ENCODE measurements around the gene TUT1. TPM values are rescaled to one million over a fixed set of nuclear protein-coding genes. Genes with fewer than 3 reads are reported as not detected.
A peak's percentile ranks its signal among the peaks of the same experiment; 100 is the strongest.

The TUT1 gene
- total RNA-seq, 1 experiment from 2014 or later, result 39.3 TPM

DNA sequence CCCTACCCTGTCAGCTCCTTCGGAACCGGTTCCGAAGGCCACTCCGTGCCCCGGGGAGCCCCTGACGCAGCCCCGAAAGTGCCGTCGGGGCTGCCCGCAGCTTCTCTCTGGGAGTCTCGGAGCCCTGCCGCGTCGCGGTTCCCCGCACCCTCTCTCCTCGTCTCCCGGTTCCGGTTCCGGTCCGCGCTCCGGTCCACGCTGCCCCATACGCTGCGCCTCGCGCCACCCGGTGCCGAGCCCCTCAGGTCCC is 9.7 kb upstream of the TUT1 start:
- no peaks in the 10 kb centered on the region for H3K9me3 ChIP-seq (ENCODE audit: insufficient read depth, low read depth)
- H3K36me3 ChIP-seq (ENCODE audit: low read depth), result peaks cover 15% of the 10 kb centered on the region
- ChIA-PET POLR2A (ENCODE audit: unreplicated experiment) (interaction anchor here (0.6 to 1.1 kb wide), 2 partner anchors 9 to 271 kb away, joined by 4 to 15 read pairs; partner anchors contain the start of gene TUT1), CTCF (interaction anchor here (0.6 to 1.8 kb wide), 3 partner anchors 11 to 205 kb away, joined by 3 to 17 read pairs (median 12); no protein-coding TSS in a partner anchor)
- H3F3A ChIP-seq (ENCODE audit: insufficient read depth, low read depth), result peaks cover 64% of the 10 kb centered on the region
- peak overlapping the region; percentile 95 for H3K4me3 ChIP-seq
- H2AFZ ChIP-seq, result peak overlapping the region; percentile 92
- no TSS peak for BruUV-seq (replicated peaks)
- H3K9me2 ChIP-seq (ENCODE audit: insufficient read depth), result no peaks in the 10 kb centered on the region
- TF ChIP-seq EZH2 (IDR thresholded peaks at IDR 0.05; ENCODE audit: low read depth), result no peak
- TF ChIP-seq, protein P1, sequence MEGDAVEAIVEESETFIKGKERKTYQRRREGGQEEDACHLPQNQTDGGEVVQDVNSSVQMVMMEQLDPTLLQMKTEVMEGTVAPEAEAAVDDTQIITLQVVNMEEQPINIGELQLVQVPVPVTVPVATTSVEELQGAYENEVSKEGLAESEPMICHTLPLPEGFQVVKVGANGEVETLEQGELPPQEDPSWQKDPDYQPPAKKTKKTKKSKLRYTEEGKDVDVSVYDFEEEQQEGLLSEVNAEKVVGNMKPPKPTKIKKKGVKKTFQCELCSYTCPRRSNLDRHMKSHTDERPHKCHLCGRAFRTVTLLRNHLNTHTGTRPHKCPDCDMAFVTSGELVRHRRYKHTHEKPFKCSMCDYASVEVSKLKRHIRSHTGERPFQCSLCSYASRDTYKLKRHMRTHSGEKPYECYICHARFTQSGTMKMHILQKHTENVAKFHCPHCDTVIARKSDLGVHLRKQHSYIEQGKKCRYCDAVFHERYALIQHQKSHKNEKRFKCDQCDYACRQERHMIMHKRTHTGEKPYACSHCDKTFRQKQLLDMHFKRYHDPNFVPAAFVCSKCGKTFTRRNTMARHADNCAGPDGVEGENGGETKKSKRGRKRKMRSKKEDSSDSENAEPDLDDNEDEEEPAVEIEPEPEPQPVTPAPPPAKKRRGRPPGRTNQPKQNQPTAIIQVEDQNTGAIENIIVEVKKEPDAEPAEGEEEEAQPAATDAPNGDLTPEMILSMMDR (conservative IDR thresholded peaks at IDR 0.05), result no peak
- no peaks in the 10 kb centered on the region for H3K27me3 ChIP-seq (ENCODE audit: insufficient read depth, low read depth)
- H3K4me2 ChIP-seq, result peak overlapping the region; percentile 94
- DNase-seq, result no peak
- H3K27ac ChIP-seq, result peak overlapping the region; percentile 67
- H3K79me2 ChIP-seq (ENCODE audit: low read depth), result peaks cover 38% of the 10 kb centered on the region
- peaks cover 17% of the 10 kb centered on the region for H3K4me1 ChIP-seq (replicated peaks; ENCODE audit: insufficient read depth)
- intact Hi-C loops (cut with micrococcal nuclease; ENCODE audit: unreplicated experiment), result loop anchor here (1.0 kb wide), 1 partner anchor 10 kb away; the partner anchor contains the start of gene TUT1
- no peaks in the 10 kb centered on the region; the same call in 1 of the 2 replicates for H4K20me1 ChIP-seq (ENCODE audit: insufficient read depth)

DNA sequence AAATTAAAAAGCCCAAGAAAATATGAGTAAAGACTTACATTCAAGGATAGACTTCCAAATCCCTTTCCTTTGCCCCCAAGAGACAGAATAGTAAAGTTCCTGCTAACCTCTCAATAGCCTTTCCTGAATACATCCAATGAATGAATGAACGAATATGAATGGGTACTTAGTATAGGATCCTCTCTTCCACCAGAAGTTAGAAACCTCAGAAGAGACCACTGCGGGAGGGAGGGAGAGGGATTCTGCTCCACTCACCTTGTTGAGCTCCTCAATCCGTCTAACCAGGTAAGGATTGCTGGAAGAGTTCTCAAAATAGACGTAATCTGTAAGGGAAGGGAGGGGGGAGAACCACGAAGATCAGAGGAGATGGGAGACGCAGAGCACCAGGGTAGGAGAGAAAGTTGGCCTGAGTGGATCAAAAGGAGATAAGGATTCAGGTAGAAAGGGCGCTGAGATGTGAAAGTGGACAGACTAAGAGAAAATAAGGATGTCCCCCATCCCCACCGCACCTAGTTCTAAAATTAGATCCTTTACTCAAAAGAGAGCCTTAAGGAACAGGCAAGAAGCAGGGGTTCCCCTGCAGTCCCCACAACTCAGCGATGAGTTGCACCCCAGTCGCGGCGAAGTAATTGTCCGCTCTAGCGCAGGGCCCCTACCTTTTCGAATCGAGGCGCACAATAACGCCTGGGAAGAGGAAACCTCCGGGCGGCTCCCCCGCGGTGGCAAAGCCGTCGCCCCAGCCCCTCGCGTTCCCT is 9.2 kb upstream of the TUT1 start:
- H4K20me1 ChIP-seq (ENCODE audit: insufficient read depth), result no peaks in the 10 kb centered on the region; the same call in 1 of the 2 replicates
- no peaks in the 10 kb centered on the region for H3K9me3 ChIP-seq (ENCODE audit: insufficient read depth, low read depth)
- H3K36me3 ChIP-seq (ENCODE audit: low read depth), result peaks cover 15% of the 10 kb centered on the region
- peak overlapping the region; percentile 67 for H3K27ac ChIP-seq
- H3K9me2 ChIP-seq (ENCODE audit: insufficient read depth), result no peaks in the 10 kb centered on the region
- peaks cover 64% of the 10 kb centered on the region for H3F3A ChIP-seq (ENCODE audit: insufficient read depth, low read depth)
- H3K4me1 ChIP-seq (replicated peaks; ENCODE audit: insufficient read depth), result peaks cover 17% of the 10 kb centered on the region
- ChIA-PET CTCF (interaction anchor here (0.6 to 1.8 kb wide), 3 partner anchors 11 to 205 kb away, joined by 3 to 17 read pairs (median 12); no protein-coding TSS in a partner anchor), POLR2A (ENCODE audit: unreplicated experiment) (interaction anchor here (1.0 kb wide), 1 partner anchor 27 kb away, joined by 5 read pairs; no protein-coding TSS in a partner anchor)
- no peak for DNase-seq
- TF ChIP-seq, protein P1 (conservative IDR thresholded peaks at IDR 0.05), result no peak
- no peak for TF ChIP-seq EZH2 (IDR thresholded peaks at IDR 0.05; ENCODE audit: low read depth)
- peak overlapping the region; percentile 95 for H3K4me3 ChIP-seq
- H2AFZ ChIP-seq, result peak overlapping the region; percentile 92
- intact Hi-C loops (cut with micrococcal nuclease; ENCODE audit: unreplicated experiment), result loop anchor here (1.0 kb wide), 1 partner anchor 9 kb away; the partner anchor contains the start of gene TUT1
- peaks cover 38% of the 10 kb centered on the region for H3K79me2 ChIP-seq (ENCODE audit: low read depth)
- H3K4me2 ChIP-seq, result peak overlapping the region; percentile 94
- no TSS peak for BruUV-seq (replicated peaks)
- no peaks in the 10 kb centered on the region for H3K27me3 ChIP-seq (ENCODE audit: insufficient read depth, low read depth)

DNA sequence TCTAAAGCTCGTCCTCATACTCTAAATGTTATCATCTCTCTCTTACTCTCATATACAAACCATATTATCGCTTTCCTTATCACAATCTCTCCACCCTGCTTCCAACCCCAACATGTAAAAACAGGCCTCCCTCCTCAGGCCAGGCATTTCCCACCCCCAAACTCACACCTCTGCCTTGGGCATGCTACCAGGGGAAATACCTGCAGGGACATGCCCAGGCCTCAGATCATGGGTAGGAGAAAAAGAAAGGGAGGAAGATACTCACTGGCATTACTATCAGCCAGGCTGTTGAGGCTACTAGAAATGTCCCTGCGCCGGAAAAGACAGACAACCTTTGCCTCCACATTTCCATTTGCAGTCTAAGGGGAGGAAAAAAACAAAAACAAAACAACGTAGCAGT is 8.6 kb upstream of the TUT1 start:
- Histone ChIP-seq H3K36me3 (ENCODE audit: low read depth) (peaks cover 15% of the 10 kb centered on the region), H3K9me2 (ENCODE audit: insufficient read depth) (no peaks in the 10 kb centered on the region), H3K9me3 (ENCODE audit: insufficient read depth, low read depth) (no peaks in the 10 kb centered on the region), H3K4me1 (replicated peaks; ENCODE audit: insufficient read depth) (peaks cover 17% of the 10 kb centered on the region), H3F3A (ENCODE audit: insufficient read depth, low read depth) (peaks cover 61% of the 10 kb centered on the region), H2AFZ (no peak overlapping the region), H3K27ac (no peak overlapping the region), H4K20me1 (ENCODE audit: insufficient read depth) (no peaks in the 10 kb centered on the region; the same call in 1 of the 2 replicates), H3K4me3 (peak overlapping the region; percentile 95), H3K79me2 (ENCODE audit: low read depth) (peaks cover 38% of the 10 kb centered on the region), H3K4me2 (peak overlapping the region; percentile 94), H3K27me3 (ENCODE audit: insufficient read depth, low read depth) (no peaks in the 10 kb centered on the region)
- POLR2A ChIA-PET (ENCODE audit: unreplicated experiment), result interaction anchor here (0.6 to 1.0 kb wide), 5 partner anchors 26 to 186 kb away, joined by 3 to 5 read pairs (median 4); partner anchors contain the start of gene UQCC3
- intact Hi-C loops (cut with micrococcal nuclease; ENCODE audit: unreplicated experiment), result no loop called here
- TF ChIP-seq EZH2 (IDR thresholded peaks at IDR 0.05; ENCODE audit: low read depth), result no peak
- TF ChIP-seq, protein P1 (conservative IDR thresholded peaks at IDR 0.05), result no peak
- BruUV-seq (replicated peaks), result TSS peak; percentile 36
- CTCF ChIA-PET, result interaction anchor here (0.6 to 1.4 kb wide), 2 partner anchors 39 to 175 kb away, joined by 3 to 7 read pairs; no protein-coding TSS in a partner anchor
- DNase-seq, result no peak
